ENCODE measurements around the gene BBOX1.
"Not testable (repeated sequence)": the region's sequence is repeated elsewhere in the genome, so short reads cannot be mapped to it uniquely, and the experiment has no call there.

The BBOX1 gene, protein sequence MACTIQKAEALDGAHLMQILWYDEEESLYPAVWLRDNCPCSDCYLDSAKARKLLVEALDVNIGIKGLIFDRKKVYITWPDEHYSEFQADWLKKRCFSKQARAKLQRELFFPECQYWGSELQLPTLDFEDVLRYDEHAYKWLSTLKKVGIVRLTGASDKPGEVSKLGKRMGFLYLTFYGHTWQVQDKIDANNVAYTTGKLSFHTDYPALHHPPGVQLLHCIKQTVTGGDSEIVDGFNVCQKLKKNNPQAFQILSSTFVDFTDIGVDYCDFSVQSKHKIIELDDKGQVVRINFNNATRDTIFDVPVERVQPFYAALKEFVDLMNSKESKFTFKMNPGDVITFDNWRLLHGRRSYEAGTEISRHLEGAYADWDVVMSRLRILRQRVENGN

DNA sequence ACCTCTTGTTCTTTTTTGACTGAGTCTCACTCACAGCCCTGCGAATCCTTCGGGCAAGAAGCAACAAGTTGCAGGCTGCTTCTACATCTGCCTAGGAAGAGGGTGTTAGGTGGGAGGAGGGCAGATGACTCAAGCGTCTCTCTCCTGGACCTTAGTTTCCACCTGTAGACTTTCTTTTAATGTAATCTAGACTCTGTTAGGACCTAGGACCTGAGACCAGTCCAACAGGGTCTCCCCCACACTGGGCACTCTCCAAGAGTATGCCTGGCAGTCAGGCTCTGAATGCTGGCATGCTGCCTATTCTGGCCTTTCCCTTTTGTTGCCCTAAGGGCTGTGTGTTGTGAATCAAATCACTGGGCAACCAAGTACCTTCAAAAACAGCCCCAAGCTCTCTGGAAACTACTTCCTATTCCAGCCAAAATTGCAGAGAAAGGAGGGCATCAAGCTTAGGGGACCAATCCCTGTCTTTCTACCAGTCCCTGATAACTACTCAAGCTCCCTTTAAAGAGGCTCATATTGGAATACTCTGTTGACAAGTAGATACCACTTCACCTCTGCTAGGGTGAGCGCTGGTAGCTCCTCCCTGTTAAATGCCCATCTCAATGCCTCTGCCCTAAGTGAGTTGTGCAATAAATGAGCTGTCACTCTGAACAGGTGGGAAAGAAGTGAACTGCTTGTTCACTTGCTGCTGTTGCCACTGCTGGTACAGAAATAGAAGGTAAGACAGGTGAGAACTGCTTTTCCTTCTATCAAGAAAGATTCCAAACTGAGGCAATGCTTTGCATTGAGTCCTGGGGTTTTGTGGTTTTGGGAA is at the start of gene BBOX1:
BBOX1 (plus strand) TSS at position 514 of the 814 bp plus-strand sequence. CDS start 14,616 bp downstream, outside the sequence.
- DNase-seq, result no peak

DNA sequence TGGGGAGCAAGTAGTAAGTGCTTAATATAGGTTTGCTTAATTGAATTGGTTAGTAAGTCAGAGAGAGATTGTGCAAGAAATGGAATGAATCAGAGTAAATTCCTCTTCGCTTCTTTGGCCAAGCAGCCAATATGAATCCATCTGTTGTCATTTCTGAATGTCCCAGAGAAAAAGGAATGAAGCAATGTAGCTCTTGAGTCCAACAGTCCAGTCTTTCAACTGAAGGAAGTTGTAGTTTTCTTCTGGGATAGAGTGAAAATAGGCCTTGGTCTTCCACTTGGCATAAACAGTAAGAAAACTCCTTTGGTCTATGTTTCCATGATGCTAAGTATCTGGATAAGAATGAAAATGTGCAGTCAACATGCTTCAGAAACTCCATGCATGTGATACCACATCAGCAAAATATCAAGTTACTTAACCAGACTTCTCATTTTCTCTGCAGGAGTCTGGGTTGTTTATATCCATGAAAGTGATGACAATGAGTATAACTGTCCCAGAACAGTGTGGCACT is 48.5 kb upstream of the BBOX1 start:
- peak; percentile 91 for DNase-seq

DNA sequence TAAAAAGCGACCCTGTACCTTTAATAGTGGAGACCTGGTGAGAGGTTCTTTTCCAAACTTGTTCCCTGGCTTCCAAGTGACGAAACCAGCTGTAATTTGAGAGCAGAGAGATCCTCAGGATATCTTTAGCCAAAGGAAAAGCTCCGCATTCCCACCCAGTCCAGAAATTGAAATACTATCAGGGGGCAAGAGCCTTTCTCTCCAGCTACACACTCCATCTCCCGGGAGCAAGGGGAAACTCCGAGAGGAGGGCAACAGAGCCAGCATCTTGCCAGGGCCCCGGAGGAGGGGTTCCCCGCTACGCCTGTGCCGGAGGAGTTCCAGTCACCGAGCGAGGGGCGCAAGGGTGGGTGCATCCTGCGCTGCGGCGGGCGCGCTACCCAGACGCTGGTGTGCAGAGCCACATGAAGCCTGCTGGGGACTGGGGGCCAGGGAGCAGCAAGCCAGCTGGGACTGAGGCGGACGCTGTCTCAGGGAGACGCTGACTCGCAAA is 46.6 kb upstream of the BBOX1 start, which contains the start of gene FIBIN:
FIBIN (plus strand) TSS at position 148 of the 493 bp plus-strand sequence. CDS start 415 bp downstream, outside the sequence.
- peak; percentile 81 for DNase-seq

DNA sequence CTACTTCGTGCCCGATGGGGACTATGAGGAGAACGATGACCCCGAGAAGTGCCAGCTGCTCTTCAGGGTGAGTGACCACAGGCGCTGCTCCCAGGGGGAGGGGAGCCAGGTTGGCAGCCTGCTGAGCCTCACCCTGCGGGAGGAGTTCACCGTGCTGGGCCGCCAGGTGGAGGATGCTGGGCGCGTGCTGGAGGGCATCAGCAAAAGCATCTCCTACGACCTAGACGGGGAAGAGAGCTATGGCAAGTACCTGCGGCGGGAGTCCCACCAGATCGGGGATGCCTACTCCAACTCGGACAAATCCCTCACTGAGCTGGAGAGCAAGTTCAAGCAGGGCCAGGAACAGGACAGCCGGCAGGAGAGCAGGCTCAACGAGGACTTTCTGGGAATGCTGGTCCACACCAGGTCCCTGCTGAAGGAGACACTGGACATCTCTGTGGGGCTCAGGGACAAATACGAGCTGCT is 46.0 kb upstream of the BBOX1 start:
- DNase-seq, result no peak

DNA sequence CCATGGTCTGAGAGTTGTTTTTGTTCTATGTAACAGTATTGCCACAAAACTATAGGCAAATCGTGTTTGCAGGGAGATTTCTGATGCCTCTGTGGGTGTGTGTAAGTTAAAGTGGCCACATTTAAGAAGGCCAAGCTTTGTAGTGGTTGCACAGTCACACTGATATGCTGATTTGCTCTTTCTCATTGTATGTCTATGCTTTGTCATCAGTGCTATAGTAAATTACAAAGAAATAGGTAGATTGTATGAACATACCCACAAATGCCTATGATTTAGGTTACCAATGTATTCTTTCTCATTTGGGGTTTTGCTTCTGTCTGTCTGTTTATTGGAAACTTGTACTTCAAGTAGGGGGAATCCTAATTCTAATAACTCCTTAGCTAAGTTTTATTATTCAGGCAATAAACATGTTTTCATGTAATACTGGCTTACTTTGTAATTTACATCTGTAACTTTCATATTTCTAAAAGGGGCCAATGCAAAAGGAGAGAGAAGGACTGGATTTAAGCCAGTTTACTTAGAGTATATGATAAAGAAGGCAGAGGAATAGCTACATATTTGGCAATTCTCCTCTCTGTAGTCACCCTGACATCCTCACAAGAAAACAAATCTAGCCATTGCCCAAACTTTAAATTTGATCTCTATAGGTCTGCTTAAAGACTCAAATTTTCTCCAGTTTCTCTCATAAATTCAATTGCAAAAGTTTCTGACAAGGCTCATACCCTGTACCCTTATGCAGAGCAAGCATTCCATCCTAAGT is 44.7 kb upstream of the BBOX1 start:
- no peak for DNase-seq

DNA sequence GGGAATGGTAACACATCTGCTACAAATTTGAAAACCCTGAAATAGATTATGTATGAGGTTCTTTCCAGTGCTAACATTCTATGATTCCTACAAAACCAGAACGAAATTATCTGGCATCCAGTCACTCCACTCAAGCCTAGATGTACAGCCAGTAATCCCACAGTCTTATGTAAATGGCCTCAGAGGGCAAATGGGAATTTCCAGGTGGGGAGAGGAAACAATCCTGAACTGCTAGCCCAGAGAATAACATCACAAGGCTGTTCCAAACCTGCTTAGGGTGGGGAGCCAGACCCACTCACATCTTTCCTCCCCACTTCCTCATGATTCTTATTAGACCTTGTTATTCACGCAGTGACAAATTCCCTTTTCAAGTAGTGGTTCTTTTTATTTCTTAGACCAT is 43.2 kb upstream of the BBOX1 start:
- no peak for DNase-seq

DNA sequence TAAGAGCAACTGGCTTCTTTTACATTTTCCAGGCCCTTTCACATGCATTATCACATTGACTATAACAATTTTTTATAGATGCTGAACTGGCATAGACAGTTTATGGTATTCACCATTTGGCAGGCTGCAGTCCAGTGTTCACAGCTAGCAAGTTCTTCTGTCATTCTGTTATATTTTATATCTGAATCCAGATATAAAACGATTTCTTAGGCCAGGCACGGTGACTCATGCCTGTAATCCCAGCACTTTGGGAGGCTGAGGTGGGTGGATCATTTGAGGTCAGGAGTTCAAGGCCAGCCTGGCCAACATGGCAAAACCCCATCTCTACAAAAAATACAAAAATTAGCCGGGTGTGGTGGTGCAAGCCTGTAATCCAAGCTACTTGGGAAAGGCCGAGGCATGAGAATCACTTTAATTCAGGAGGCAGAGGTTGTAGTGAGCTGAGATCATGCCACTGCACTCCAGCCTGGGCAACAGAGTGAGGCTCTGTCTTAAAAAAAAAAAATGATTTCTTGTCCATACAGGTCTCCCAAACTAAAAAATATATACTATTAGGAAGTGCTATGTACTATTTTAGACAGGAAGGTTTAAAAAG is 39.4 kb upstream of the BBOX1 start:
- DNase-seq, result not testable (repeated sequence)

DNA sequence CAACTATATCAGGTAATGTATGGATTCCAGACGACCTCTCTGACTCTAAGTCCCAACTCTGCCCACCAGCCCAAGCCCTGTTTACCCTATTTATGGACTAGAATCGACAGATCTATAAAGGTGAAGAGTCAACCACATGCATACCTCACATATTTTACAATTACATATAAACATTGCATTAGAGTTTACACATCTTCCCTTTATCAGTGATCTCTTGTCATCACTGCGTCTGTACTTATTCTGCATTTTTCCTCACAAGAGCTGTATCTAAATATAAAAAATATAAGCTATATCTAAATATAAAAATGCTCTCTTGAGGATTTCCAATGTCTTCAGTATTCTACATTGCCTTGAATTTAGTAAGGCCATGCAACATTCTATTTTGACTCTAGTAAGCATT is 38.2 kb upstream of the BBOX1 start:
- DNase-seq, result no peak

DNA sequence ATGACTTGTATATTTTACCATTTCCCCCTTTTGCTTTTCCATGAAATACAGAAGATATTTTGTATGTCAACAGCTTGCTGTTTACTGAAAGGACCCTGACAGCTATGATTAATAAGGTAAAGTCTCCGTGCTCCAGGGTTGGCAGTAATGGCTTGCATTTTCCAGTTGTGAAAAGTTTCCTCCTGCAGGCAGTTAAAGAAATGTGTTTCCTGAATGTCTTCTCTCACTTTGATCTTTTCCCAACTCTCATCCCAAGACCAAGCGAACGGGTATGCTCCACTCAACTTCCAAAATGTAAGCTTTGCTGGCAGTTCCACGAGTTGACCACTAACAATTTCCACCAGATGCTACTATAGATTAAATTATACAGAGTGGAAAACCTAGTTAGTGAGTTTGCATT is 37.8 kb upstream of the BBOX1 start:
- no peak for DNase-seq

DNA sequence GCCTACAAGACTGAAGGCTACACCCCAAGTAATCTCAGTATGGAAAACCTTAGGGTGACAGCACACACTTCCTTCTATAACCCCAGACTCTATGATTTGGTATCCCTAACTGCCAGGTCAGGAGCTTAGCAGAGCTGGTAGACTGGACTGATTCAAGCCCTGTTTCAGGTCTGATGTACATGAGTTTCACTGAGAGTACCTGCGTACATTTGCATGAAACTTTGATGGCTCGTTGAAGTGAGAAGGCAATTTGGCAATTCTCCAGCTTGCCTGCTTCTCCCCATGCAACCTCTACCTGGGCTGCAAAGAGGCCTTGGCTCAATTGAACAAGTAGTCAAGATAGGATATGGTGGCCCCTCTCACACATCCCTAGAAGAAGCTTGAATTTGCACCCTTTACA is 36.5 kb upstream of the BBOX1 start:
- no peak for DNase-seq

DNA sequence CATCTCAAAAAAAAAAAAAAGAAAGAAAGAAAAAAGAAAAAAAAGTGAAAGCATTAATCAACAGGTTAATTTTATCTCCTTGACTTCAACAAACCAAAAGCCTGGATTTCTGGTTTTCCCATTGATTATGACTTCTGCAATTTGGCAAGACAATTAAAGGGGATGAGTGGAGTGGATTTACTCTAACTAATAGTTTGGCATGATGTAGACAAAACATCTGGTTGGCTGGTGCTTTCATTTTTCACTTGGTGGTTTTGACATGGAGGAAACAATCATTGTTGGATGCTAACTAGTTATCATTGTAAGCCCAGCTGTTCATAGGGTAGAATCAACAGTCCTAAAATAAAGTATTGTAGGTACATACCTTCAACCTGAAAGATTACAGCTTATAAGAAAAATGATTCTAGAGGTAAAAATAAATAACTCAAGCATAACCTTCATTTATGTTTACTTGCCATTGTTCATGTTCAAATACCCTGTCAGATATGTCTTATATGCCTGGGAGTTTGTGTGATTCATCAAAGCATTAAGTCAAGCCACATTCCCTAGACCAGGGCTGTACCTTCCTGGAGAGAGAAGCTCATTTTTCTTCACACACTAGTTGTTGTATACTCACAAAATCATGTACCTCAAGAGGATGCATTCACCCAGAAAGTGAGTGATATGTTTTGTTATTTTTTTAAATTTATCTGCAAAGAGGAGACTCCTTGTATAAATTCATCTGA is 31.6 kb upstream of the BBOX1 start:
- DNase-seq, result no peak

DNA sequence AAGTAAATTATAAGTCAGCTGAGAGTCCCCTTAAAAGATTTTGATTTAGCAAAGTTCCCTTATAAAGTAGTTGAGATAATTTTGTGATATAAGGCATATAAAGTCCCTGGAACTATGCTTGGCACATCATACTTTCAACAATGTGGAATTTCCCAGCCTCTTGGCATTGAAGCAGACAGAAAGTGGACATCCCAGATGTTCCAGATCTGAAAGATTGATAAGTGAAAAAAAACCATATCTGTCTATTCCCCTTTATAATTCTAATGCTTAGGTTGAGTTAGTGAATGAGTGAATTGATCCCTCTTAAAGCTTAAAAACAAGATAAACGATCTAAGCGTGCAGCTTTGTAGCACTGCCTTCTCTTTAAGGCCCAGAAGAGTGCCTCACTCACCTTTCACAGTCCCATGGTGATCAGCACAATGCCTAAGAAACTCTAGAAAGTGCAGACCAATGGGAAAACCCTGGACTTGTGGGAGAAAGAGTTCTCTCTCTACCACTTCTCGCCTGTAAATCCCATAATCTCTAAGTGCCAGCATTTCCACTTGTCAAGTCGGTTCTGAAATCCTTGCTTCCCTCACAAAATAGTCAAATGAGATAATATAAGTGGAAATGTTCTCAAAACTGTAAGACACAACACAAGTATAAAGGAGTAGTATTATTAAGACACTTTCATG is 28.9 kb upstream of the BBOX1 start:
- no peak for DNase-seq

DNA sequence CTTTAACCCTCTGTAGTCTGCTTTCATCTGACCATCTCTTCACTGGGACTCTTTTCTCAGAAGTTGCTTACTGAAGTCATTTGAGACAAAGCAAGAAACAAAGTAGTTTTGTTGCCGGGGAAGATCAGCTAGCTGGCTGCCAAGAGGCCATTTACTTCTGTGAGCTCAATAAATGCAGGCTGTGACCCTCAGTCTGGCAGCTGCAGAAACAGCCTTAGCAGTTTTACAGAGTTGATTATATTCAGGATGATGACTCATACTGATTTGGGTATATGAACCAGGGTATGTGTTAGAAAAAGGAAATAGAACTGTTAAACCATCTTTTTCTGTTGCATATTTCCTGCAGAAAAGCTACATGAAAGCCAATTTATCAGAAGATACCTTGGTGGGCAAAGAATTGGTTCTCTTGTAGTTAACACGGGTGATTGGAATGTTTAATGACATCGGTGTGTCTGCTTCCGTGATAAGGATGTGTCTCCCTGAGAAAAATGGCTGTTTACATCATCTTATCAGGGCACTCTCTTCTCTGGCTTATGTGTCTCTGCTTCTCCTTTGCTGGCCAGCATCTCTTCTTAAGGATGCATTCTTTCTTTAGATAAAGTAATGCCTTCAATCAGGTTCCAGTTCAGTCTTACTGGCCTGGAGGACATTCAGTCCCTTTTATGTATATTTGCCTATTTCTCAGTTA is 28.2 kb upstream of the BBOX1 start:
- peak; percentile 72 for DNase-seq

DNA sequence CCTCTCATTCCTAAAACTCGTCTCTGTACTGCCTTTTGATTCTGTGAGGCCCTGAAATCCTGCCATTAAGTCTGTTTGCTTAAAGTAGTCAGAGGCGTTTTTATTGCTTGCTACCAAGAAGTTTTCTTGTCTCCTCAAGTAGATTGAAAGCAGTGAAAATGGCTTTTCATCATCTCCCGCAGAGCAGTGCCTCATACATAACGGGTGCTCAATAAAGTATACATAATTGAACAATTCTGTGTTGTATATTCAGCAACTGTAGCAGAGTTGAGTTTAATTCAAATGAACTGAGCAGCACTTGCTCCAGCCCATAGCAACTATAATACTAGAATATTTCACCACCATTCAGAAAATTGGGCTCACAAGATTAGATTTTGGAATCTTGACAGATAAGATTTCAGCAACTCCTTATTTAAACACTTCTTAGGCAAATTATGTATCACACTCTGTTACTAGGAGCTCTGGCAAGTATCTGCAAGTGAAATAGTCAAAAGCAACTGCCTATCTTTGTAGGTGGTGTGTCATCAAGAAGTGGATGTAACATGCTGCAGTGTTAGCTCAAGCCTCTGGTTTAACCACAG is 26.7 kb upstream of the BBOX1 start:
- DNase-seq, result peak; percentile 69

DNA sequence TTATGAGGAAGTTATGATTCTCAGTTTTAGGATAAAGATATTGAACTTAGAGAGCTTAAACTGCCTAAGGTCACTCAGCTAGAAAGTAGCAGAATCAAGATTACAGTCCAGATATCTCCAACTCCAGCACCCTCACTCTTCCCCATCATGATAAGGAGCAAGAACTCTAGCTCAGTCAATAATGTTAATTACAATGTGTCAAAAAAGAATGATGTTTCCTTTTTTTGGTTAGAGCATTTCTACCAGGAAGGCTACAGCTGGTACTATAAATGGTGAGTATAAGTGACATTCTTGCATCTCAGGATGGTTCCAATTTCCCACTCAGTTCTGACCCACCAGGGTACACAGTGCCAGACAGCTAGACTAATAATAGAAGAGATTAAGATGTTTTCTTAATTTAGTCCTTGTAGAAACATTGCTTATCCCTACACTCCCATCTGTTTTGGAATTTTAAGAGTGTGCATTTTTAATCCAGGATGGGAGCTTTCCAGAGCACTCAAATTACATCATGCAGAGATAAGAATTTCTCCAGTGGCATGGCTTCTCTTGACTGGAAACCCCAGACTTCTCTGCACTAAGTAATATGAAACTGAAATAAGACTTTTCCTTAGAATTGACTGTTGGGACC is 21.6 kb upstream of the BBOX1 start:
- no peak for DNase-seq

DNA sequence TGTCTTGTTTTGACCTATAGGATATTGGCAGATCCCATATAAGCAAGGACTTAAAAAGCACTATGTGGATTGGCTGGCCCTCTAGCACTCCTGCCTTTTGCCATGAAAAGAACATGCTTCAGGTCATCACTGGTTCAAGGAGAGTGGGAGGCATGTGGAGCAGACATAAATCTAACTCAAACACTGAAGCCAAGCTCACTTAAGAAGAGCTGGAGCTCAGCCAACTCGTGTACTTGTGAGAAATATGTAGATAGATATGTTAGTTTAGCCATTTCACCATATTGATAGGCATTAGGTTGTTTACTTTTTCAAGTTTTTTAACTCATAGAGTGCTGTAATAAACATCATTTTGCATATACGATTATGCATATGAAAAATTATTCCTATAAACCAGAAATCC is 19.9 kb upstream of the BBOX1 start:
- DNase-seq, result peak; percentile 13

DNA sequence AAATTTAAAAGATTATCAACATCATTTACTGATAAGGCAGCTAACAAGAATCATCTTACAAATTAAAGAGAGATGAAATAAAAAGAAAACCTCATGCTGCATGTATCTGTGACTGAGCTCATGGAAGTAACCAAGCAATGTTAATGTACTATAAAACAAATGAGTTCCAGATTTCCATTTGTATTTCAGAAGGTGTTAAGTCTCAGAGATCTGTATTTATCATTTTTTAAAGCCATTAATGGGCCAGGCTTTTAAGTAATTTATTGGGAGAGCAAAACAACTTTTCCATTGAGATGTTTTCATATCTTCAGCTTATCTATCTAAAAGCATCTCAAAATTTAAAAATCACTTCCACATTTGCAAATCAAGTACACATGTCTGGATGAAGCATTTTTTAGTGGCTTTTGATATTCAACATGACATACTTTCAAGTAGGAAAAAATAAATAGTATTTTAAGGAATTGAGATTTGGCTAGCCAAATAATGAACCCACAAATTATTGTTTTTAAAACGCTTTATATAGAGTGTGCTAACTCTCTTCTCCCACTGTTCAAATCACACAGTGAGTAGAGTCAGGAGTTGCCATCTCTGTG is 17.9 kb upstream of the BBOX1 start:
- DNase-seq, result no peak

DNA sequence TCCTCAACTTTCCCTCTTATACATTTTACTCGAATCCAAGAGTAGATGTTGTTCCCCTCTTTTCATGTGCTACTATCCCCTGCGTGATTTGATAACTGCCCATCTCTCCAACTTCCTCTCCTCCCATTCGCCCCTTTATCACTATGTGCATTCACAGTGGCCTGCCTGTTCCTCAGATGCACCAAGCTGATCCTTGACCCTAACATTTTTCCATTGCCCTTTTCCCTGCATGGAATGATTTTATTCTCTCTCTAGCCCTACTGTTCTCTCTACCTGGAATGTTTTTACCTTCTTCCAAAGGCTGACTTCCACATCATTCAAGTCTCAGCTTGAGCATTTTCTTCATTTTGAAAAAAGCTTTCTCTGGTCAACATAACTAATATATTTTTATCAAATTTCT is 15.8 kb upstream of the BBOX1 start:
- no peak for DNase-seq

DNA sequence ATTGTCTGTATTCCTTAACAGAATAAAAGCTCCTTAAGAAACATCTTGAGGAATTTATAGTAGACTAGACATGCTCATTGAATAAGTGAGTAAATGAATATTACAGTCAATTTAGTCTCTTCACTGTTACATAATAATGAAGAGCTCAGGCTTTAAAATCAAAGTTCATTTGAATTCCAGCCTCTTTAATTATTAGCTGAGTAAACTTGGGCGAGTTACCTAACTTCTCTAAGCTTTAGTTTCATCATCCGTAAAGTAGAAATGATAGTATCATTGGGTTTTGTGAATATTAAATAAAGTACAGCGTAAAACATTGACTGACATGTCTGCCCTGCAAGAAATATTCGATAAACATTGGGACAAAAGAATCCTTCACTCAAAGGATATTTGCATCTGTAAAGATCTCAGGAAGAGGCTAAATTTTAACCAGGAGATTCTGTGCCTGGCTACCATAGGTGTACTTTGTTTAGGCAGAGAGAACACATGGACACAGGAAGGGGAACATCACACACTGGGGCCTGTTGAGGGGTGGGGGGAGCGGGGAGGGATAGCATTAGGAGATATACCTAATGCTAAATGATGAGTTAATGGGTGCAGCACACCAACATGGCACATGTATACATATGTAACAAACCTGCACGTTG is 15.2 kb upstream of the BBOX1 start:
- DNase-seq, result no peak
